ENCODE results near the gene CD22.

Gene CD22

DNA sequence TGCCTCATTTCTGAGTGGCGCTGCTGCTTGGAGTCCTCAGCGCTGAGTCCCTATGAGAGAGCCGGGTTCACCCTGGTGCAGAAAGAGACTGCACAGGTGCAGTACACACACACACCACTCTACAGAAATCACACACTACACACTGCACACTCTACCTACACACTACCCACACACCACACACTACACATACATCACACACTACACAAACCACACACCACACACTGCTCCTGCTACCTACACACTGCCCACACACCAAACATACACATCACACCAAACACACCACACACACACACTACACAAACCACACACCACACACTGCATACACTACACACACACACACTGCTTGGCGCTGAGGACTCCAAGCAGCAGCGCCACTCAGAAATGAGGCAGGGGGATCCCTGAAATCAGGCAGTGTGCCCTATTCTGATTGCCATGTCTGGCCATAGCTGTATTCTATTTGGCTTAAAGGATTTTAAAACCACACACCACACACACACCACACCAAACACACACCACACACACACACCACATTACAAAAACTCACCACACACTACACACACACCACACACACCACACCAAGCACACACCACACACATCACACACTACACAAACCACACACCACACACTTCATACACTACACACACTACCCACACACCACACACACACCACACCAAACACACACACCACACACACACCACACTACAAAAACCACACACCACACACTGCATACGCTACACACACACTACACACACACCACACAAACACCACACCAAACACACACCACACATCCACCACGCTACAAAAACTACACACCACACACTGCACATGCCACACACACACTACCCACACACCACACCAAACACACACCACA lies 32.1 kb upstream of the CD22 start:
- DNase-seq = no peak

DNA sequence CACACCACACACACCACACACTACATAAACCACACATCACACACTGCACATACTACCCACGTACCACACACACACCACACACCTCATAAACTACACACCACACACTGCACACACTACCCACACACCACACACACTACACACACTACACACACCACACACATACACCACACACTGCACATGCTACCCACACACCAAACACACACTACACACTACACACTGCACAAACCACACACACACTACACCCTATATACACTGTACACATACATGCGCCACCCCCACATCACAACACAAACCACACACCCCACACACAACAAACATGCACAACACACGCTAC lies 31.5 kb upstream of the CD22 start:
- DNase-seq = no peak

DNA sequence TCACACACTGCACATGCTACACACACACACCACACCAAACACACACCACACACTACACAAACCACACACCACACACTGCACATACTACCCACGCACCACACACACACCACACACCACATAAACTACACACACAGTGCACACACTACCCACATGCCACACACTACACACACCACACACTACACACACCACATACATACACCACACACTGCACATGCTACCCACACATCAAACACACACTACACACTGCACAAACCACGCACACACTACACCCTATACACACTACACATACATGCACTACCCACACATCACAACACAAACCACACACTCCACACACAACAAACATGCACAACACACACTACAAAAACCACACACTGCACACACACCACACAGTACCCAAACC lies 31.1 kb upstream of the CD22 start:
- DNase-seq = no peak

DNA sequence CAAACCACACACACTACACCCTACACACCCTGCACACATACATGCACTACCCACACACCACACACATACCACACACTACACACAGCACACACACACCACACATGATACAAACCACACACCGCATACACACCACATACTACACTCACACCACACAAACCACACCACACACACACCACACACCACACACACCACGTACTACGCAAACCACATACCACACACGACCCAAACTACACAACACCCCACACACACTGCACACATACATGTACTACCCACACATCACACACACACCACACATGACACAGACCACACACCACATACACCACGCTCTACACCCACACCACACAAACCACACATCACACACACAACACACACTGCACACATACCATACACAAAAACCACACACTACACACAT lies 30.4 kb upstream of the CD22 start:
- no peak for DNase-seq

DNA sequence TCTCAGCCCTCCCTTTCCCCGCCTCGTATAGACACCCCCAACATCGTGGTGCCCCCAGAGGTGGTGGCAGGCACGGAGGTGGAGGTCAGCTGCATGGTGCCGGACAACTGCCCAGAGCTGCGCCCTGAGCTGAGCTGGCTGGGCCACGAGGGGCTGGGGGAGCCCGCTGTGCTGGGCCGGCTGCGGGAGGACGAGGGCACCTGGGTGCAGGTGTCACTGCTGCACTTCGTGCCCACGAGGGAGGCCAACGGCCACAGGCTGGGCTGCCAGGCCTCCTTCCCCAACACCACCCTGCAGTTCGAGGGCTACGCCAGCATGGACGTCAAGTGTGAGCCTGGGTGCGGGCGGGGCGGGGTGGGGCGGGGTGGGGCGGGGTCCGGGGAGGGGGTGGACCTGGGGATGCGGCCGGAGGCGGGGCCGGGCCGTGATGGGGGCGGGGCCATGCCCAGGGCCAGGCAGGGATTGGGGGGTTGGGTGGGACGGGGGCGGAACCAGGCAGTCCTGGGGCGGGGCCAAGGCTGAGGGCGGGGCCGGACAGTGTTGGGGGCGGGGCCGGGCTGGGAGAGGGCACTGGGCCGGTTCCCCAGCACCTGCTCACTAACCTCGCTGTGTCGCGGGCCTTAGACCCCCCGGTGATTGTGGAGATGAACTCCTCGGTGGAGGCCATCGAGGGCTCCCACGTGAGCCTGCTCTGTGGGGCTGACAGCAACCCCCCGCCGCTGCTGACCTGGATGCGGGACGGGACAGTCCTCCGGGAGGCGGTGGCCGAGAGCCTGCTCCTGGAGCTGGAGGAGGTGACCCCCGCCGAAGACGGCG lies 29.3 kb upstream of the CD22 start:
- DNase-seq = no peak

DNA sequence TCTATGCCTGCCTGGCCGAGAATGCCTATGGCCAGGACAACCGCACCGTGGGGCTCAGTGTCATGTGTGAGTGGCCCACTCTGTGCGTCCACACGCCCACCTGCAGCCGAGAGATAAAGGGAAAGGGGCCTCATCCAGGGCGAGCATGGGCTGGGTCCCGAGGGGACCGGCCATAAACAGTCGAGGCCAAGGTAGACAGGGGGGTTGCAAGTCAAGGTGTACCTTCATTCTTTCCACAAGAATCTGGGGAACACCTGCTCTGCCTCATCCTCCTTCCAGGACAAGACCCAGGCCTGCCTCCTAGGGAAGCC lies 28.7 kb upstream of the CD22 start:
- no peak for DNase-seq

DNA sequence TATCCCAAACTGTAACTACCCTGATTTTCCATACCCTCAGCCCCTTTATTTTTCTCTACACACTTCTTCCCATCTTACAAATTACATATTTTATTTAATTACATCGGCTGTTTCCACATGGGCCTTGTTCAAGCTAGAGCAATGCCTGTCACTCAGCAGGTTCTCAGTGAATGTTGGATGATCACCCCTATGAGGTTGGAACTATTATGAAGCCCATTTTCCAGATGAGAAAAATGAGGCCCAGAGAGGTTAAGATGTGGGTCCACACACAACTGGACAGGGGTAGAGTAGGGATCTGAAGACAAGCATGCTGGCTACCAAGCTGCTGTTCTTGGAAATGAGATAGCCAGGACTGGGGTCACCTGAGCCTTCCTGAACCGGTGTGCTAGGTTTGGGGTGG lies 27.0 kb upstream of the CD22 start:
- no peak for DNase-seq

DNA sequence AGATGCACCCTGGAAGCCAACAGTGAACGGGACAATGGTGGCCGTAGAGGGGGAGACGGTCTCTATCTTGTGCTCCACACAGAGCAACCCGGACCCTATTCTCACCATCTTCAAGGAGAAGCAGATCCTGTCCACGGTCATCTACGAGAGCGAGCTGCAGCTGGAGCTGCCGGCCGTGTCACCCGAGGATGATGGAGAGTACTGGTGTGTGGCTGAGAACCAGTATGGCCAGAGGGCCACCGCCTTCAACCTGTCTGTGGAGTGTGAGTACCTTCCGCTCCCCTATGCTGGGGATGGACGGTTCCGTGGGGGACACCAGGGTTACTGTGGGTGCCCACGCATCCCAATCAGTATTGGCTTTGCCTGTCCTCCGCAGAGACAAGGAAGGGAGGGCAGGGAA lies 26.5 kb upstream of the CD22 start:
- no peak for DNase-seq

DNA sequence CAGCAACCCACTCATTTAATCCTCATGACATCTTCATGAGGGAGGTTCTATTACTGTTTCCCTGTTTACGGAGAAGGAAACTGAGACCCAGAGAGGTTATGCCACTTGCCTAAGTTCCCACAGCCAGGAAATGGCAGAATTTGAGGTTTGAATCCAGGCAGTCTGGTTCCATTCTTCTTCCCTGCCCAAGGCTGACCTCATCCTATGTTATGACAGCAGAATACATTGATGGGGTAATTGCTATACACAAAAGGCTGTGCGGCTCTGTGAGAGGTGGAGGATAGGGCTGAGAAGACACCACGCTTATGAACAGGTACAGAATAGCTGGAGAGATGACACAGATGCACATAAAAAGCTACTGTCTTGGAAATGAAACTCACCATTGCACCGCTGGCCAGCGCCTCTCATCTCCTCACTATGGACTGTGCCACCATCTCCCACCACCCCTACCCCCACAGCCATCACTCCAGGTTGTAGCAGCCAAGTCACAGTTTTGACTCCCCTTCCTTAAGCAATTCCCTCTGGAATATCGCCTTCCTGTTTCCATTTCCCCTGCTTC lies 25.6 kb upstream of the CD22 start:
- no peak for DNase-seq

DNA sequence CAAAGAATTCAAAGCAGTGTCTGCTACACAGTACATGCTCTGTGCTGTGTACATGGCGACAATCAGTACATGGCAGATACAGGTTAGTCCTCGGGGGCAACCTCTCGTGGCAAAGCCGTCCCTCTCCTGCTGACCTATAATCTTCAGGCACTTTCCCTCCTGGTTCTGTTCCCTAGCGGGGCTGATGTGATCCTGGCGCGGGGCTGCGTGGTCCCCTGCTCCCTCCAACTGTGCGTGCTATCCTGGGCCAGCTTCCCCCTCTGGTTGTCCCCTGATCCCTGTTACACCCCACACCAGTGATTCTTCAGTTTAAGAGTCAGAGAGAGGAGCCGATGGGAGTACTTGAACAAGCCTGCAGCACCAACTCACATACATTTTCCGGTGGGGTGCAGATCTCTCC lies 25.0 kb upstream of the CD22 start:
- DNase-seq = no peak

DNA sequence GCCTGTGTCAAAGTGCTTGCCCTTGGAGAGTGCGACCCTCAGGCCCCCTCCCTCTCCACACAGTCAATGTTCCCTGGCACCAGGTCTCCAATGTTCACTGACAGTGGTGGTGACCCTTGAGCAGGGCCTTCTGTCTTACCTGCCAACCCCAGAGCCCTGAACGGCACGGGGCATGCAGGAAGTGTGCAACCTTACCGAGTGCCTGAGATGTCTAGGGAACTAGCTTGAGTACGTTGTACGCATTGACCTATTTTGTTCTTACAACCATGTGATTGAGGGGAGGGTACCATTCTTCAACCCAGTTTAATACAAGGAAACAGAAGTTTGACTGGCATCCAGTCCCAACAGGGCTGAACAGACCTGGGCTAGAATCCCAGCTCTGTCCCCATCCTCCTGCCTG lies 23.8 kb upstream of the CD22 start:
- no peak for DNase-seq

DNA sequence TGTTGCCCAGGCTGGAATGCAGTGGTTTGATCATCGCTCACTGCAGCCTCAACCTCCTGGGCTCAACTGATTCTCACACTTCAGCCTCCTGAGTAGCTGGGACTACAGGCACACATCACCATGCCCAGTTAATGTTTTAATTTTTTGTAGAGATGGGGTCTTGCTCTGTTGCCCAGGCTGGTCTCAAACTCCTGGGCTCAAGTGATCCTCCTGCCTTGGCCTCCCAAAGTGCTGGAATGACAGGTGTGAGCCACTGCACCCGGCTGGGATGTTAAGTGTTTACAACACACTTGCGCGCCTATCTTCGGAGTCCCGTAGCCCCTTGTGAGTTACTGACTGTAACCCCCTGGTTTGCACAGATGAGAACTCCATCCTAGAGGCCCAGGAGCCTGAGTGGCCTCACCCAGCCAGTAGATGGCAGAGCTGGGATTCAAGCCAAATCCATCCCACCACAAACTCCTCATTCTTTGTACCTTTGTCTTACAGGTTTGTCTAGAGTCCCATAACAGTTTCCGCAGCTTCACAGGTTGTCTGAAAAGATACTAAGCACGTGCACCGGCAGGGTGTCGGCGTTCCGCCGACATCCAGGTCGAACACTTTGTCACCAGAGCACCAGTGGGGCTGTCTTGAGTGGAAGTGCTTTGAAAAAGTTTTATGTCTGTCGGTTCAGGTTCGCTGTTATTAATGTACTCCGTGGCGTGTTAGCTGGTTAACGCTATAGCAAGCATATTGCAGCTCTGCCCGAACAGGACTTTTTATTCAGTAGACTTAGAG lies 22.3 kb upstream of the CD22 start:
- DNase-seq = no peak

DNA sequence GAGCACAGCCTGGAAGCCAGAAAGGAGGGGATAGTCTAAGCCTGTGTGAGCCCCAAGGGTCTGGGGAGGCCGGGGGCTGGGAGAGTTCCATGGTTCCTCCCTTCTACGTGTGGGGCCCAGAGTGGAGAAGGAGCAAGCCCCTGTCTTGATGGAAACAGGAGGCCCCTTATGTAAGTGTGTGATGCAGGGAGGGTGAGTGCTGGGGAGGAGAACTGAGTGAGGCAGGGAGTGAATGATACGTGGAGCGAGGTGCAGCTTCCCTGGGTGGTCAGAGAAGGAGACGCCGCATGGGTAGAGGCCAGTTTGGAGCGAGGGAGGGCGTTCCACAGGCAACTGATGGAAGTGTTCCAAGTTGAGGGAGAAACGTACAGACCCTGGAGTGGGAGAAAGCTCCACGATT lies 21.1 kb upstream of the CD22 start:
- DNase-seq = no peak

DNA sequence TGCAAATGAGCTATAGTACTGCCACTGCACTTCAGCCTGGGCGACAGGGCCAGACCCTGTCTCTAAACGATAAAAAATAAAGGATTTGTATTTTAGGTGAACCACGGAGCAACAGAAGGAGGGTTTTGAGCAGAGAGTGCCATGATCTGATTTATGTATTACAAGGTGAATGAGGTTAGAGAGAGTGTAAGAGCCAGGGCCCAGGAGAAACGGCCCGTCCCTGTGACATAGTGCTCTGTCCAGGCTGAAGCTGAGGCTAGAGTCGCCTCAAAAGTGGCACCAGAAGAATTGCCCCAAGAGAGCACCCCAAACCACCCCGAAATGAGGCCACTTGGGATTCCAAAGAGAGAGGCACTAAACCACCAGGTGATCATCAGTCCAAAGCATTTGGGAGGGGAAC lies 20.1 kb upstream of the CD22 start:
- no peak for DNase-seq

DNA sequence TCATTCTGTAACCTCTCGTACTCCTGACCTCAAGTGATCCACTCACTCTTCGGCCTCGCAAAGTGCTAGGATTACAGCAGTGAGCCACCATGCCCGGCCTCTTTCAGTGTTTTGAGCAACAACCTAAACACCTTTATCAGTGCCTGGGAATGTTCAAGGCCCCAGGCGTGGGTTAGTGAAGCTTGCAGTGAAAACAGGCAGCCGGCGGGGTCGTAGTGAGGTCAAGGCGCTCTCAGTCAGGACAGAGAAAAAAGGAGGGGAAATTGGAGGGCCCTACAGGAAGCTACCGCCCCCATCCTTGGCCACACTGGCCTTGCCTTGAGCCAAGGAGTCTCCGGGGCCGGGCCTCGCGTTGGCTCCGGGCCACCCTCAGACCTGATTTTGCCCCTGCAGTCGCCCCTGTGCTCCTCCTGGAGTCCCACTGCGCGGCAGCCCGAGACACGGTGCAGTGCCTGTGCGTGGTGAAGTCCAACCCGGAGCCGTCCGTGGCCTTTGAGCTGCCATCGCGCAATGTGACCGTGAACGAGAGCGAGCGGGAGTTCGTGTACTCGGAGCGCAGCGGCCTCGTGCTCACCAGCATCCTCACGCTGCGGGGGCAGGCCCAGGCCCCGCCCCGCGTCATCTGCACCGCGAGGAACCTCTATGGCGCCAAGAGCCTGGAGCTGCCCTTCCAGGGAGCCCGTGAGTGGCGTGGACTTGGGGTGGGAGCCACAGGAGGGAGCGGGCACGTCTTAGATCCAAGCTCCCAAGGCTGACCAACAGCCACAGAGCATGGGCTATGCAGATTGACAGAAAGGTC lies 19.3 kb upstream of the CD22 start:
- DNase-seq = no peak

DNA sequence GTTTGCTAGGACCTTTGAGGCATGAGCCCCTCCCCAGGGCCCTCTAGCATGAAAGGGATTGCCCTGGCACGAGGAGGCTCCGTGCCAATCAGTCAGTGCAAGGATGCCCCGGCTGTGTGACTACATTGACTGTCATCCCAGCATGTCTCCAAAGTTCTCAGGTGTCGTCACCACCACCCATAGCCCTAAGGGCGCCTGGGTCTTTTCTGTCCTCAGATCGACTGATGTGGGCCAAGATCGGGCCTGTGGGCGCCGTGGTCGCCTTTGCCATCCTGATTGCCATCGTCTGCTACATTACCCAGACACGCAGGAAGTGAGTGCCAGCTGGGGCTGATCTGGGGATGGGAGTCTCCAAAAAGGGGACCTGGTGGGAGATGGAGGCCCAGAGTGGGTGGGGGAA lies 18.7 kb upstream of the CD22 start:
- no peak for DNase-seq

DNA sequence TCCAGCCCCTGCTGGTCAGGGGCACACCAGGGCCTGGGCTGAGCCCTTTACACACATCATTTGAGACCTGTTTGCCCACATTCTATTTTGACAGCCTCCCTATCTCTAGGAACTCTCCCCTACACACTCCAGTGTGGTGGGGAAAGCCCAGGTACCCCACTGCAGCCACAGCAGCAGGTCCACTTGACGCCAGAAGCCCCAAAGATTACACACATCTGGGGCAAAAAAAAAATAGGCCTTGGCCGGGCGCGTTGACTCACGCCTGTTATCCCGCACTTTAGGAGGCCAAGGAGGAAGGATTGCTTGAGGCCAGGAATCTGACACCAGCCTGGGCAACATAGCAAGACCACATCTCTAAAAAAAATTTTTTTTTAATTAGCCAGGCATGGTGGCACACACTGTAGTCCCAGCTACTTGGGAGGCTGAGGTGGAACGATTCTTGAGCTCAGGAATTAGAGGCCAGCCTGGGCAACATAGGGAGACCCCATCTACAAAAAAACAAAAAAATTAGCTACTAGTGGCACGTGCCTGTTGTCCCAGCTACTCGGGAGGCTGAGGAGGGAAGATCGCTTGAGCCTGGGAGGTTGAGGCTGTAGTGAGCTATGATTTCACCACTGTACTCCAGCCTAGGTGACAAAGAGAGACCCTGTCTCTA lies 18.0 kb upstream of the CD22 start:
- DNase-seq = no peak

DNA sequence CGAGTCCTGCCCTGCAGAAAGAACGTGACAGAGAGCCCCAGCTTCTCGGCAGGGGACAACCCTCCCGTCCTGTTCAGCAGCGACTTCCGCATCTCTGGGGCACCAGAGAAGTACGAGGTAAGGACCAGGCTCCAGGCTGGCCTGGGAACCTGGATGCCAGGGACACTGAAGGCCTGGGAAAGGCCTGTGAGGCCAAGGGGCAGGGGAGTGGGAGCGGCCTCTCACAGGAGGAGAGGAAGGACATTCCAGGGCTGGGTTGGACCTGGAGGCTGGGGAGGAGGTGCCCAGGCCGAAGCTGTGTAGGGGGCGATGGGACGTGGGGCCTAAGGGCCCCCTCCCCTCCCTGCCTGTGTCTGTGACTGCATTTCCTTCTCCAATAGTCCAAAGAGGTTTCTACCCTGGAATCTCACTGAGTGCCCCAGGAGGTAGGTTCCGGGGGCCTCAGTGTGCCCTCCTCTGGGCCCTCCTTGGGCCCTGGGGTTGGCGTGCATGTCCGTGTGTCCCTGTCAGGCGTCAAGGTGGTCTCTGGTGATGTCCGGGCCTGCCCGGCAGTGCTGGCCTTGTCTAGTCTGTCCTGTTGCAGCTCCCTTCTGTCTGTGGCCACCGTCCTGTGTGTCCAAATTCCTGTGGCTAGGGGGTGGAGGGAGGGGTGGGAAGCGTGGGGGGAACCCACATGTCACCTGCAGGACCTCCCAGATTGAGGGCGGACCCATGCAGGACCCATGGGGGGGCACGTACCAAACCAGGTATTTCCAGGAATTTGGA lies 16.9 kb upstream of the CD22 start:
- DNase-seq = no peak

DNA sequence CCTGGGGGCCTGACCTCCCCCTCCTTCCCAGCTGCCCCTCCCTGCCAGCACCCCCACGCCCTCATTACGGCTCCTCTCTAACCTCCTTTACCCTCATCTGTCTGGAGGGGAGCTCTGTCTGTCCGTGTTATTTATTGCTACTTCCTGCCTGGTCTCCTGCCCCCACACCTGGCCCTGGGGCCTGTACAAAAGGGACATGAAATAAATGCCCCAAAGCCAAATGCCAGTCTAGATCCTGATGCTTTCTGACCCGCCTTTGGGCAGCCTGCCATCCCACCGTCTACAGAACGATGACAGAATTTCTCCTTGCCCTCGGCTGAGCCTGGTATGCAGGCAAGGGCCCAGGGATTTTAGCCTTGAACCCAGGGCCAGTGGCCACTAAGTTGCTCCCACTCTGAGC lies 15.4 kb upstream of the CD22 start:
- DNase-seq = no peak

DNA sequence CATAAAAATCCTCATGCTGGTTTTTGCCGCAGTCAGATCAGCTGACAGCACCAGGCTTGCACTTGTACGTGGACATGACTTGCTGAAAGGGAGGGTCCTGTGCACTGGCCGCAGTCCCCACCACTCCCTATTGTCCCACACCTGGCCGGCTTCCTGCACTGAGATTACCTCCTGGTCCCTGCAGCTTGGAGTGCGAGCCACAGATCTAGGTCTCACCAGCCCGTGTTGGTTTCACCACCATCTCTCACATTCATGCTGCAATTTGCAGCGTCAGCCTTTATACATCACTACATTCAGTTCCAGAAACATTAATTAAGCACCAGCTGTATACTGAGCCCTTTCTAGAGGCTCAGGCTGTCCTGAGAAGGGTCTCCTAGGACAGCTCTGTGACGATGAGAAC lies 15.0 kb upstream of the CD22 start:
- DNase-seq = no peak

DNA sequence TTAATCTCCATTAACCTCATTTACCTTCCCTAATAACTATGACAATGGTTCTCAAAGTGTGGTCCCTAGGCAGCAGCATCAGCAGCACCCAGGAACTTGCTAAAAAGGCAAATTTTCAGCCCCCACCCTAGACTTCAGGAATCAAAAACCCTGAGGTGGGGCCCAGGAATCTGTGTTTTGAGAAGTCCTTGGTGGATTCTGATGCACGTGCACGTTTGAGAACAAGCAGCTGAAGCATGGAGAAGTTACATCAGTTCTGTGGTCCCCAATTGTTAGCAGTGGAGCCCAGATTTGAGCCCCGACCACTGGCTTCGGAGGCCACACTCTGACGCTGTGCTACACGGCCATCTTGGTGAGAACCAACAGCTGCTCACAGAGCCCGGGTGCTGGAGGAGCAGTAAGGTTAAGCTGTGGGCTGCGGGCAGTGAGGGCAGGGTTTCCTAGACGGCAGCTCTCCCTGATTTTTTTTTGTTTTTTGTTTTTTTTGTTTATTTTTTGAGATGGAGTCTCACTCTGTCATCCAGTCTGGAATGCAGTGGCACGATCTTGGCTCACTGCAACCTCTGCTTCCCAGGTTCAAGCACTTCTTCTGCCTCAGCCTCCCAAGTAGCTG lies 14.0 kb upstream of the CD22 start:
- DNase-seq = no peak
